NCI-H2029 treated with DMSO at 0.1 percent for 48 hours (cell line): ENCODE measurements around the gene UFSP1.
"Not testable (repeated sequence)": the region's sequence is repeated elsewhere in the genome, so short reads cannot be mapped to it uniquely, and the experiment has no call there.

Experiments used
- DNase-seq: peaks from one replicate; lab custom pipeline; 2025; lab: John Stamatoyannopoulos, UW

UFSP1 gene

GRCh38 chr7:100859856-100860255 lies 29.7 kb downstream of the UFSP1 start:
- DNase-seq, result no peak

DNA sequence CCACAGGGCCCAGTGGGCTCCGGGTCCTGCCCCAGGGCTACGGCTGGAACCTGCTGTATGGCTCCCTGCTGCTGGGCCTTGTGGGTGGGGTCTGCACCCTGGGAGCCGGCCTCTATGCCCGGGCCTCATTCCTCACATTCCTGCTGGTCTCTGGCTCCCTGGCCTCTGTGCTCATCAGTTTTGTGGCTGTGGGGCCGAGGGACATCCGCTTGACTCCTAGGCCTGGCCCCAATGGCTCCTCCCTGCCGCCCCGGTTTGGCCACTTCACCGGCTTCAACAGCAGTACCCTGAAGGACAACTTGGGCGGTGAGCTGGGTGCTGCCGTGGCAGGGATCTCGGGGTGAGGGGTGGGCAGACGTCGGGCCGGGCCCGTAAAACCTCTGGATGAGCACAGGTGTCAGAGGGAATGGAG lies 32.6 kb downstream of the UFSP1 start:
- no peak for DNase-seq

GRCh38 chr7:100855515-100855914 lies 34.0 kb downstream of the UFSP1 start:
- no peak for DNase-seq

- DNase-seq, result not testable (repeated sequence)
These were observed 34.6 kb downstream of the UFSP1 start for GRCh38 chr7:100854899-100855298.

GRCh38 chr7:100854146-100854895 lies 35.2 kb downstream of the UFSP1 start:
- DNase-seq, result no peak

- peak; percentile 73 for DNase-seq
These were observed 37.3 kb downstream of the UFSP1 start, which contains the start of gene SLC12A9 for GRCh38 chr7:100852048-100852872. Gene SLC12A9 (plus strand): TSS chr7:100852713. CDS start chr7:100854198, 1,485 bp downstream.

DNA sequence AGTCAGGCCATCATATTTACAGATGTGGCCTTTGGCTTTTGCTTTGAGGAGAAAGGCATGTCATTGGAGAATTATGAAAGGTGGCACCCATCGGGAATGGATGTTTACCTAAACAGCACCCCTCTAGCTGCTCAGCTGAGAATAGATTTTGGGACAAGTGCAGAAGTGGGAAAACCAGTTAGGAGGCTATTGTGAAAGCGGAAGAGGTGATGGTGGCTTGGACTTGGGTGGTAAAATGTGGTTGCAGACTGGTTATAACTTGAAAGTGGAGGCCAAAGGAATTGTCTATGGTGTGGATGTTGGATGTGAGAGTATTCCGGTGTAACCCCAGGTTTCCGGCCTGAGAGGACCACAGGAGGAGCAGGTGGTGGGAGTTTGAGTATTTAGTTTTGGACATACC lies 42.2 kb downstream of the UFSP1 start:
- DNase-seq, result no peak

DNA sequence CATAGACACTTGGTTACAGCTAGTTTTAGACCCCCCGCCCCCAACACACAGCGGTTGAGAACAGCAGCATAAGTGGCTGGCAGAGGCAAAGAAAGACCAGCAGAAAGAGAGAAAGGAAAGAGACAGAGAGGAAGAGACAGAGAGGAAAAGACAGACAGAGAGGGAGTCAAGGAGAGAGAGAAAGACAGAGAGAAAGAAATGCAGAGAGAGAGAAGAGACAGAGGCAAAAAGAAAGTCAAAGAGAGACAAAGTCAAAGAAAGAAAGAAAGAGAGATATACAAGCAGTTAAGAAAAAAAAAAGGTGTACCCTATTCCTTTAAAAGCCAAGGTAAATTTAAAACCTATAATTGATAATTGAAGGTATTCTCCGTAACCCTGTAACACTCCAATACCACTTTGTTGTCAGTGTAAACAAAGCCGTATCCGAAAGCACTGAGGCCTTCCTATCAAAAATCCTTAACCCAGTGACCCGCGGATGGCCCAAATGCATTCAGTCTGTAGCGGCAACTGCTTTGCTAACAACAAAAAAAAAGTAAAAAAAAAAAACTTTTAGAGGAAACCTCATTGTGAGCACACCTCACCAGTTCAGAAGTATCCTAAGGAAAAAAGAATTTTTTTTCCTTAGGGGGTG lies 48.9 kb downstream of the UFSP1 start:
- no peak for DNase-seq

DNA sequence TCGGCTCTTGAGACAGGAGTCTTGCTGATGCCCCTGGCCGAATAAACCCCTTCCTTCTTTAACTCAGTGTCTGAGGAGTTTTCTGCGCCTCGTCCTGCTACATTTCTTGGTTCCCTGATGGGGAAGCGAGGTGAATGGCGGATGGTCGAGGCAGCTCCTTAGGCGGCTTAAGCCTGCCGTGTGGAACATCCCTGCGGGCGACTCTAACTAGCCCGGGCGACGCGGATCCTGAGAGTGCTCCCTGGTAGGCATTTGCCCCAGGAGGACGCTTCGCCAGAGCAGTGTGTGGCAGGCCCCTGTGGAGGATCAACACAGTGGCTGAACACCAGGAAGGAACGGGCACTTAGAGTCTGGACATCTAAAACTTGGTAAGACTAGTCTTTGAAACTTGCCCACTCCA lies 50.2 kb downstream of the UFSP1 start:
- no peak for DNase-seq
